A549 treated with Mapracorat at 1 μM for 4 hours (cell line): ENCODE data around the gene POLR2A. TPM values are rescaled to one million over a fixed set of nuclear protein-coding genes. Genes with fewer than 3 reads are reported as not detected.

Experiments used
- total RNA-seq: library from RNA; stranded (reverse); fragments of 200-300 nt; extraction: Qiagen RNA extraction; gene quantifications from 5 replicates; pipeline ENCODE4 v1.2.3, GENCODE V29; 2022

The POLR2A gene
- total RNA-seq = 56.9 to 82.2 TPM (median 79.5 TPM) in 5 replicates

DNA sequence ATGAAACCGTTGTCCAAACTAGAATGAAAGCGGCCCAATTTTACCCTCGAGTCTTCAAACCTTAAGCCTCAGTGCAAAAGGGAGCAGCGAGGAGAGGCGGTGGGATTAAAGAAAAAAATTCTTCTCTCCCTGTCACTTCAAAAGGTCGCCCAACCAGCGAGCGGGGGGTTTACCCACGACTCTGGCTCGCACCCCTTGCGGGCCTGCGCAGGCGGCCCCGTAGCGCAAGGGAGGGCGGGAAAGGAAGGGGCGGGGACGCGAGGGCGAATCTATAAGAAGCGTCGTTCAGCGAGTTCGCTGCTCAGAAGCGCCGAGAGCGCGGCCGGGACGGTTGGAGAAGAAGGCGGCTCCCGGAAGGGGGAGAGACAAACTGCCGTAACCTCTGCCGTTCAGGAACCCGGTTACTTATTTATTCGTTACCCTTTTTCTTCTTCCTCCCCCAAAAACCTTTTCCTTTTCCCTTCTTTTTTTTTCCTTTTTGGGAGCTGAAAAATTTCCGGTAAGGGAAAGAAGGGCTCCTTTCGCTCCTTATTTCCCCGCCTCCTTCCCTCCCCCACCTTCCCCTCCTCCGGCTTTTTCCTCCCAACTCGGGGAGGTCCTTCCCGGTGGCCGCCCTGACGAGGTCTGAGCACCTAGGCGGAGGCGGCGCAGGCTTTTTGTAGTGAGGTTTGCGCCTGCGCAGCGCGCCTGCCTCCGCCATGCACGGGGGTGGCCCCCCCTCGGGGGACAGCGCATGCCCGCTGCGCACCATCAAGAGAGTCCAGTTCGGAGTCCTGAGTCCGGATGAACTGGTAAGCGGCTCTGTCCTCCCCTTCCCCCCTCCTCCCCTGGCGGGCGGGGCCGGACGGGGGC lies at the start of gene POLR2A:
TSS of gene POLR2A (plus strand) at position 300 of the 852 bp plus-strand sequence.

DNA sequence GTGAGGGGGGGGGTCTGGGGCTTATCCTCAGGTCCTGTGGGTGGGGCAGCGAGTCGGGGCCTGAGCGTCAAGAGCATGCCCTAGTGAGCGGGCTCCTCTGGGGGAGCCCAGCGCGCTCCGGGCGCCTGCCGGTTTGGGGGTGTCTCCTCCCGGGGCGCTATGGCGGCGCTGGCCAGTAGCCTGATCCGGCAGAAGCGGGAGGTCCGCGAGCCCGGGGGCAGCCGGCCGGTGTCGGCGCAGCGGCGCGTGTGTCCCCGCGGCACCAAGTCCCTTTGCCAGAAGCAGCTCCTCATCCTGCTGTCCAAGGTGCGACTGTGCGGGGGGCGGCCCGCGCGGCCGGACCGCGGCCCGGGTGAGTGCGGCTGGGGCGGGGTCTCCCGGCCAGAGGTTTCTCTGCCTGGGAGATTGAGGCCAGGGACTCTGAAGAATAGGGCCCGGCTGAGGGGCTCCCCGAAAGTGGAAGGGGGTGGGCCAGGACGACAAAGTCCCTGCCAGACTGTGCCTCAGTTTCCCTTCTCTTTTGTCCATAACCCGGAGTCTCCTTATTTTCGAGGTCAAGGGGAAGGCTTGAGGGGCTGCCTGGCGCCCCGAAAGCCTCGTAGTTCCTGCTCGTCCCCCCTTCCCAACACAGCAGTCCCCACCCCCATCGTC lies 44.6 kb upstream of the POLR2A start, which contains the start of gene FGF11:
TSS of gene FGF11 (plus strand) at position 51 of the 651 bp plus-strand sequence. CDS start at position 160, 109 bp downstream.

DNA sequence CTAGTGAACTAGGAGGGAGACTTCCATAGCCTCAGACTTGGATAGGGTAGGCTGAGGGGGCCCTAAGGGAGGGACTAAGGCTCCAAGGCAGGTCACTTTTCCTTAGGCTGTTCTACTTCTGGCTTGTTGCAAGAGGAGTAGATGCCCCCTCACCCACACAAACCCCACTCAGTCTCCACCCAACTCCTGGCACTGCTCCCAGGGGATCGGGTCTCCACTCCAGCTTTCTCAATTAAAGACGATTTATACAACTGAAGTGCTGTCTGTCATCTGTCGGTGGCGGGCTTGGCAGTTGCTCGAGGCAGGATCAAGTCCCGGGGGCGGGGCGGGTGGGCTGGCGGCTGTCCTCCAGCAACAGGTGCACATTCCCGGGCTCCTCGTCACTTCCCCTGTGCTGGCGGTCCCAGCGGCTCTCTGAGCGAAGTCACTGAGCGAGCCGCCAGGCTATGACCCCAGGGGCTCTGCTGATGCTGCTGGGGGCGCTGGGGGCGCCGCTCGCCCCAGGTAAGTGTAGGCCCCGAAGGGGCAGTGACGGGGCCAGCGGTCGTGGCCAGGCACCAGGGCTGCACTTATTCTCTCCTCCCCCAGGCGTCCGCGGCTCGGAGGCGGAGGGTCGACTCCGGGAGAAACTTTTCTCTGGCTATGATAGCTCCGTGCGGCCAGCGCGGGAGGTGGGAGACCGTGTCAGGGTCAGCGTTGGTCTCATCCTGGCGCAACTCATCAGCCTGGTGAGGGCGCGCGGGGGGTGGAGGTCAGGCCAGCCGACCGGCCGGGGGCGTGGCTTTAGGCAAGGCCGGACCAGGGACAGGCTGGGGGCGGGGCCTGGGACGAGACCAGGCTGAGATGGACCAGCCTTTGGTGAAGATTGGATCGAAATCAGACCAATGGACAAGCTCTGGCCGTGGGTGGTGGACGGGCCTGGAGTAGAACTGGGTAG lies 39.2 kb upstream of the POLR2A start, which contains the start of gene CHRNB1:
TSS of gene CHRNB1 (plus strand) at position 380 of the 937 bp plus-strand sequence. CDS start at position 447, 67 bp downstream.

DNA sequence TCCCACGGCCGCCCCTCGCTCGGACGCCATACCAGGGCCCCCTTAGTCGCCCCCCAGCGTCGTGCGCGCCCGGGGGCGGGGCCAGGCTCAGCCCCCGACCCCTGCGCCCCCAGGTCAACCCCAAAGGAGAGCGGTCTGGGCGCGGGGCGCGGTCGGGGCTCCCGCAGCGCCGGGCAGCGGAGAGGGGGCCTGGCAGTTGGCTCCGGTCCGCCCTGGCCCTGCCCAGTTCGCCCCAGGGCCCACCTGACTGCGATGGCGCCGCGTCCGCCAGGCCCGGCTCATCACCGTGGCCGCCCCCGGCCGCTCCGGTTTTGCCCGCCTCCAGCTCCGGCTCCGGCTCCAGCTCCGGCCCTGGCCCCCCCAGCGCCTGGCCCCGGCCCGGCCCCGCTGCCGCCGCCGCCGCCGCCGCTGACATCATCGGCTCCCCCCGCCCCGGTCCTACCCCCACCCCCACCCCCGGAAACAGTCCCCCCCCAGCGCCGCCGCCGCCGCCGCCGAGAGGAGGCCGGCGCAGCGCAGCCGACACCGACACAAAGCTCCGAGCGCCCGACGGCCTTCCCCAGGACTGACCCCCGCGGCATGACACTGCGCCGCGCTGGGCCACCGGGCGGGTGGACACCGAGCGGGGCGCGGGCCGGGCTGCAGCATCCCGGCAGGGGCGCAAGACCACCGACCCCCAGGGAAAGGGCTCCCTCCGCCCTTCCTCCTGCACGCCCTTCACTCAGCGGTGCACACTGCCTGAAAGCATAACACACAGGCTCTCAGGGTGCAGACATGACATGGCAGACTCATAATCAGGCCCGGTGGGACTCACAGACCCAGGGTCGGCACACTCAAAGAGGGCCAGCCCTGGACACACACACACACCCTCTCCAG lies 4.7 kb upstream of the POLR2A start, which contains the start of gene ZBTB4:
TSS of gene ZBTB4 (minus strand) at position 419 of the 876 bp plus-strand sequence. CDS start 12,830 bp downstream, outside the sequence.

DNA sequence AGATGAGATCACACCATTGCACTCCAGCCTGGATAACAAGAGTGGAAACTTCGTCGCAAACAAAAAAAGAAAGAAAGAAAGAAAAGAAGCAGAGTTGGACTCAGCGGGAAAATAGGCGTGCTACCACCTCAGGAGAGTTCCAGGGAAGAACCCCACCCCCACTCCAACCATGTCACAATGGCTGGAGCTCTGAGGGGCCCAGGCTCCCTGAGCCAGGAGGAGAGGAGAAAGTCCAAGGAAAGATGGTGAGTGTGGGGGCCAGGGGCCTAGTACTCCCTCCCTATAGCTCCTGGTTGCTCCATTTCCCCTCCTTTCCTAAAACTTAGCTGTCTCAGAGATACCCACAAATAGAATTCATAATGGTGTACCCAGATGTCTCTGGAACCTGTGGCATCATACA lies 2.9 kb upstream of the POLR2A start, which contains the start of gene SLC35G6:
TSS of gene SLC35G6 (plus strand) at position 172 of the 400 bp plus-strand sequence. CDS start at position 243, 71 bp downstream.

DNA sequence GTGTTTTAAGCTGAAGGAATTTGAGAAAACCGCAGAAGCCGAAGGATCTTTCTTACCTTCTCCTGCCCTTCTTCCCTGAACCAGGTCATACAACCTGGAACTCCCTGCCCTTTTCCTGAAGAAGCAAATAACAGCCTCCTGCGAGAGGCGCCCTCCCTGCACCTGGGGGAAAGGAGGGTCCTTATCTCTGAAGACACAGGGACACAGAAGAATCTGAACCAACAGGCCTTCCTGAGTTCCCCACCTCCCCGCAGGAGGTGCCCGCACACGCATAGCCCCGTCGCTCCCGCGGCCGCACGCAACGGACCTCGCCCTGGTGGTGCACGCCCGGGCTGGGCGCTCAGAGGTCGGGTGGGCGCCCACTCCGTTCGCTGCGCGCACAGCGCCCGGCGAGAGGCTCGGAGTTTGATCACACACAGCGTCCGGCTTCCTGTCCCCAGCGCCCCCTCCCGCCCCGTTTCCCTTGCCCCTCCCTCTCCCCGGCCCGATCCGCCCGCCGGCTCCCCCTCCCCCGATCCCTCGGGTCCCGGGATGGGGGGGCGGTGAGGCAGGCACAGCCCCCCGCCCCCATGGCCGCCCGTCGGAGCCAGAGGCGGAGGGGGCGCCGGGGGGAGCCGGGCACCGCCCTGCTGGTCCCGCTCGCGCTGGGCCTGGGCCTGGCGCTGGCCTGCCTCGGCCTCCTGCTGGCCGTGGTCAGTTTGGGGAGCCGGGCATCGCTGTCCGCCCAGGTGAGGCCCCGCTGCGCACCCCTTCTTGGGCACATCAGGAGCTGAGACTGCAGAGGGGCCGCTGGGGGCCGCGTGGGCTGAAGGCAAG lies 64.6 kb downstream of the POLR2A start, which contains the start of gene TNFSF12:
TSS of gene TNFSF12 (plus strand) at position 474 of the 816 bp plus-strand sequence. CDS start at position 570, 96 bp downstream.

Other genes starting within 250 kb of the POLR2A start
- 30.2 to 44.4 TPM (median 41.9 TPM) in 5 replicates for gene DVL2, start 249.8 kb upstream of the POLR2A start, total RNA-seq
- 86.3 to 101 TPM (median 94.7 TPM) in 5 replicates for gene PHF23, start 244.9 kb upstream of the POLR2A start, total RNA-seq
- 638 to 781 TPM (median 668 TPM) in 5 replicates for gene GABARAP, start 241.9 kb upstream of the POLR2A start, total RNA-seq
- gene CTDNEP1, start 232.6 kb upstream of the POLR2A start, total RNA-seq = 213 to 239 TPM (median 227 TPM) in 5 replicates
- gene ELP5, start 232.2 kb upstream of the POLR2A start, total RNA-seq = 128 to 149 TPM (median 131 TPM) in 5 replicates
- 1.5 to 3.0 TPM (median 2.0 TPM) in 5 replicates for gene CLDN7, start 221.9 kb upstream of the POLR2A start, total RNA-seq
- gene SLC2A4, start 202.6 kb upstream of the POLR2A start, total RNA-seq = 0.28 to 0.57 TPM (median 0.35 TPM) in 5 replicates
- 0.35 to 0.65 TPM (median 0.56 TPM) in 5 replicates for gene YBX2, start 189.7 kb upstream of the POLR2A start, total RNA-seq
- 1,593 to 1,803 TPM (median 1,704 TPM) in 5 replicates for gene EIF5A, start 176.7 kb upstream of the POLR2A start, total RNA-seq
- 92.1 to 108 TPM (median 95.9 TPM) in 5 replicates for gene GPS2, start 169.0 kb upstream of the POLR2A start, total RNA-seq
- 22.4 to 41.3 TPM (median 31.1 TPM) in 5 replicates for gene NEURL4, start 155.0 kb upstream of the POLR2A start, total RNA-seq
- 2.7 to 6.9 TPM (median 5.1 TPM) in 5 replicates for gene ACAP1, start 147.8 kb upstream of the POLR2A start, total RNA-seq
- gene KCTD11, start 132.2 kb upstream of the POLR2A start, total RNA-seq = 11.0 to 13.1 TPM (median 11.3 TPM) in 5 replicates
- gene TMEM95, start 129.2 kb upstream of the POLR2A start, total RNA-seq = not detected in 5 replicates
- 1.2 to 1.8 TPM (median 1.4 TPM) in 5 replicates for gene TNK1, start 103.3 kb upstream of the POLR2A start, total RNA-seq
- 37.1 to 48.8 TPM (median 43.3 TPM) in 5 replicates for gene PLSCR3, start 89.8 kb upstream of the POLR2A start, total RNA-seq
- 203 to 237 TPM (median 220 TPM) in 5 replicates for gene TMEM256, start 80.3 kb upstream of the POLR2A start, total RNA-seq
- 12.6 to 19.8 TPM (median 16.8 TPM) in 5 replicates for gene NLGN2, start 76.5 kb upstream of the POLR2A start, total RNA-seq
- gene SPEM1, start 64.0 kb upstream of the POLR2A start, total RNA-seq = not detected in 5 replicates
- gene SPEM2, start 58.8 kb upstream of the POLR2A start, total RNA-seq = not detected in 5 replicates
- gene SPEM3, start 55.5 kb upstream of the POLR2A start, total RNA-seq = not detected in 5 replicates
- gene TMEM102, start 48.9 kb upstream of the POLR2A start, total RNA-seq = 9.8 to 13.6 TPM (median 12.4 TPM) in 5 replicates
- gene FGF11, start 44.9 kb upstream of the POLR2A start, total RNA-seq = 0.82 to 1.3 TPM (median 0.82 TPM) in 5 replicates
- gene CHRNB1, start 39.3 kb upstream of the POLR2A start, total RNA-seq = 8.2 to 10.6 TPM (median 8.6 TPM) in 5 replicates
- 20.5 to 25.6 TPM (median 24.4 TPM) in 5 replicates for gene ZBTB4, start 4.7 kb upstream of the POLR2A start, total RNA-seq
- gene SLC35G6, start 2.9 kb upstream of the POLR2A start, total RNA-seq = 0.07 TPM in 1 of 5 replicates, not detected in the others
- gene TNFSF12, start 64.7 kb downstream of the POLR2A start, total RNA-seq = 10.0 to 13.5 TPM (median 10.9 TPM) in 5 replicates
- 0.70 to 1.2 TPM (median 1.0 TPM) in 5 replicates for gene TNFSF13, start 74.4 kb downstream of the POLR2A start, total RNA-seq
- gene SENP3, start 77.6 kb downstream of the POLR2A start, total RNA-seq = 92.9 to 104 TPM (median 96.8 TPM) in 5 replicates
- 26.4 to 36.3 TPM (median 34.8 TPM) in 5 replicates for gene CD68, start 95.3 kb downstream of the POLR2A start, total RNA-seq
- 114 to 148 TPM (median 118 TPM) in 5 replicates for gene MPDU1, start 99.5 kb downstream of the POLR2A start, total RNA-seq
- gene SOX15, start 105.7 kb downstream of the POLR2A start, total RNA-seq = 0.16 to 0.52 TPM (median 0.34 TPM) in 5 replicates
- 51.9 to 59.1 TPM (median 57.7 TPM) in 5 replicates for gene FXR2, start 130.5 kb downstream of the POLR2A start, total RNA-seq
- 64.6 to 86.2 TPM (median 81.5 TPM) in 5 replicates for gene SAT2, start 143.5 kb downstream of the POLR2A start, total RNA-seq
- 0.31 to 0.69 TPM (median 0.67 TPM) in 5 replicates for gene SHBG, start 145.8 kb downstream of the POLR2A start, total RNA-seq
- gene ATP1B2, start 166.6 kb downstream of the POLR2A start, total RNA-seq = 0.08 to 0.45 TPM (median 0.10 TPM) in 5 replicates
- 41.5 to 46.5 TPM (median 42.4 TPM) in 5 replicates for gene TP53, start 203.1 kb downstream of the POLR2A start, total RNA-seq
- 32.1 to 42.0 TPM (median 40.9 TPM) in 5 replicates for gene WRAP53, start 204.1 kb downstream of the POLR2A start, total RNA-seq
- gene EFNB3, start 220.8 kb downstream of the POLR2A start, total RNA-seq = 1.1 to 1.3 TPM (median 1.2 TPM) in 5 replicates
- 0.01 to 0.02 TPM (median 0.01 TPM) in 4 of 5 replicates, not detected in the other for gene DNAH2, start 233.4 kb downstream of the POLR2A start, total RNA-seq